ENCODE measurements around the gene MORN5.

The MORN5 gene

DNA sequence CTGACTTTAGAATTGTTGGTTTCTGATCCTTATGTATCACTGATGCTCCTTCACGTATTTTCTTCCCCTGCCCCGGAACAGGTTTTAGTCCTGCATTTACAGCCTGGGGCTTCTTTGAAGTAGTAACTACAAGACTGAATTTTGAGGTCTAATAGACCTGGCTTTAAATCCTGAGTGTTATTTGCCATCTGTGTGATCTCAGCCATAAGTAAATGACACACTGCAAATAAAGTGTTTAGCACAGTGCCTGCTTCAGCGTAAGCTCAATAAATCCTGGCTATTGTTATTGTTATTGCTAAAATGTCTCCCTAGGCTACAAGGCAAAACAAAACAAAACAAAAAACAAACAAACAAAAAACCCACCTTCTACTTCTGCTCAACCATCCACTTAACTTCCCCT, 84.6 kb downstream of the MORN5 start:
- no peak for DNase-seq

DNA sequence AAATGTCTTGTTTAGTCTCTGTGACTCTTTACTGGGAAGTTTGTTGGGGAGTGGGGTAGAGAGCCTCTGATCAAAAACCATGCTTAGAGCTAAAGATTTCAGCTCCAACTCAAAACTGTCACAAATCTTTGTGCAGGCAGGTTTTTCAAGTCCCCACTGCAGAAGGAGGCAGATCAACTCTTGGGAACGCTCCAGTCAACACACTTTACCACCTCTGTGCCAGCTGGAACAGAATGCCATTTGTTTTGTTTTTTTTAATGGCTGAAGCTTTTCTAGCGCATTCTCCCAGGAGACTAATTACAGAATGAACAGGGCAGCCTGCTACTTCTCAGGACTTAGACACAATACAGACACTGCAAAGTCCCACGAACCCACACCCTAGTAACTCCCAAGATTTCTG, 87.0 kb downstream of the MORN5 start:
- no peak for DNase-seq

DNA sequence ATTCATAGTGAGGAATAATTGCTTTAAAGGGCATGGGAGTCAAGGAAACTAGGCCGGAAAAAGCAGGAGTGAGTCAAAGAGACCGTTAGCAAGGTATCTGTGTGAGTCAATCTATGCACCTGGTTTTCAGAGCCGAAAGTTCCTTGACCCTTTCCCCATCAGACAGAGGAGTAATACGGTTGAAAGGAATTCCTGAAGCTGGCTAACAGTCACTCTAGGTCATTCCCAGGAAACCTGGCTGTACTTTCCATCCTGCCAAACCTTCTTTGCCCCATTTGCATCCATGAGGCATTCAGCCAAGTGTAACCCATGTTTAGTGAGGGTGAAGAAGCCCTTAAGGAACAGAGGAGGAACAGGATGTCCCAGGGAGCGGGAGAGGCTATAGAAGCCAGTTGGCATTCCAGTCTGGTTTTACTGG, 88.7 kb downstream of the MORN5 start:
- no peak for DNase-seq

Measured in MV-4-11 (cell line).